DOHH2 (cell line): ENCODE results near the gene ELK4.

Experiments used
- H3F3A ChIP-seq: fragments of 200-600 bp; sonication (generic), shearing (Covaris generic); 2 replicates; pipeline ENCODE4 v1.6.0; 2016; ENCODE audit warnings: antibody characterized with exemption, mild to moderate bottlenecking; ENCODE audit not compliant: control insufficient read depth, insufficient read depth
- H3K27ac ChIP-seq: fragments of 200-600 bp; sonication (generic); 2 replicates; pipeline ENCODE4 v1.5.1; 2014; ENCODE audit warnings: low read depth, mild to moderate bottlenecking, low read length, moderate library complexity
- H3K27me3 ChIP-seq: fragments of 200-600 bp; sonication (generic); 2 replicates; pipeline ENCODE4 v1.6.1; 2014; ENCODE audit warnings: mild to moderate bottlenecking, low read length, mixed read lengths; ENCODE audit not compliant: control insufficient read depth
- H3K36me3 ChIP-seq: fragments of 200-600 bp; sonication (generic); 2 replicates; pipeline ENCODE4 v1.6.1; 2014; ENCODE audit warnings: mild to moderate bottlenecking, low read length, moderate library complexity, mixed read lengths; ENCODE audit not compliant: control insufficient read depth
- H3K4me1 ChIP-seq: fragments of 200-600 bp; sonication (generic); 2 replicates; pipeline ENCODE4 v1.6.1; 2014; ENCODE audit warnings: mild to moderate bottlenecking, low read length, mixed read lengths; ENCODE audit not compliant: control insufficient read depth
- H3K4me2 ChIP-seq: fragments of 200-600 bp; sonication (generic); 2 replicates; pipeline ENCODE4 v1.6.0; 2014; ENCODE audit warnings: mild to moderate bottlenecking, low read length, moderate library complexity
- H3K4me3 ChIP-seq: fragments of 200-600 bp; sonication (generic); 2 replicates; pipeline ENCODE4 v1.5.1; 2014; ENCODE audit warnings: mild to moderate bottlenecking, low read length, mixed read lengths
- H3K79me2 ChIP-seq: fragments of 200-600 bp; sonication (generic); 2 replicates; pipeline ENCODE4 v1.6.1; 2014; ENCODE audit warnings: mild to moderate bottlenecking, low read length, mixed read lengths; ENCODE audit not compliant: control insufficient read depth
- H3K9me2 ChIP-seq: fragments of 200-600 bp; sonication (generic); replicated peaks from 2 replicates; pipeline ENCODE4 v1.6.1; 2014; ENCODE audit warnings: mild to moderate bottlenecking, low read length, mixed read lengths; ENCODE audit not compliant: control insufficient read depth
- H3K9me3 ChIP-seq: fragments of 200-600 bp; sonication (generic); 2 replicates; pipeline ENCODE4 v1.6.1; 2014; ENCODE audit warnings: antibody characterized with exemption, low read length, mixed read lengths; ENCODE audit not compliant: control insufficient read depth, insufficient read depth
- H4K20me1 ChIP-seq: fragments of 200-600 bp; sonication (generic); 2 replicates; pipeline ENCODE4 v1.6.0; 2014; ENCODE audit warnings: low read depth, mild to moderate bottlenecking, antibody characterized with exemption, low read length, moderate library complexity; ENCODE audit not compliant: control insufficient read depth, insufficient read depth
- EZH2phosphoT487 ChIP-seq: fragments of 200-600 bp; sonication (generic); IDR thresholded peaks from 2 replicates; pipeline ENCODE4 v1.6.1; 2017; ENCODE audit warnings: borderline replicate concordance, mild to moderate bottlenecking, antibody characterized with exemption, low read length, moderate library complexity, mixed read lengths
- TF ChIP-seq, protein P1 (sequence below): fragments of 200-600 bp; sonication (generic); IDR thresholded peaks from one replicate; pipeline ENCODE4 v1.5.1; 2014; ENCODE audit warnings: antibody characterized with exemption, mild to moderate bottlenecking, low read depth, low read length; ENCODE audit not compliant: poor library complexity, severe bottlenecking

The ELK4 gene

DNA sequence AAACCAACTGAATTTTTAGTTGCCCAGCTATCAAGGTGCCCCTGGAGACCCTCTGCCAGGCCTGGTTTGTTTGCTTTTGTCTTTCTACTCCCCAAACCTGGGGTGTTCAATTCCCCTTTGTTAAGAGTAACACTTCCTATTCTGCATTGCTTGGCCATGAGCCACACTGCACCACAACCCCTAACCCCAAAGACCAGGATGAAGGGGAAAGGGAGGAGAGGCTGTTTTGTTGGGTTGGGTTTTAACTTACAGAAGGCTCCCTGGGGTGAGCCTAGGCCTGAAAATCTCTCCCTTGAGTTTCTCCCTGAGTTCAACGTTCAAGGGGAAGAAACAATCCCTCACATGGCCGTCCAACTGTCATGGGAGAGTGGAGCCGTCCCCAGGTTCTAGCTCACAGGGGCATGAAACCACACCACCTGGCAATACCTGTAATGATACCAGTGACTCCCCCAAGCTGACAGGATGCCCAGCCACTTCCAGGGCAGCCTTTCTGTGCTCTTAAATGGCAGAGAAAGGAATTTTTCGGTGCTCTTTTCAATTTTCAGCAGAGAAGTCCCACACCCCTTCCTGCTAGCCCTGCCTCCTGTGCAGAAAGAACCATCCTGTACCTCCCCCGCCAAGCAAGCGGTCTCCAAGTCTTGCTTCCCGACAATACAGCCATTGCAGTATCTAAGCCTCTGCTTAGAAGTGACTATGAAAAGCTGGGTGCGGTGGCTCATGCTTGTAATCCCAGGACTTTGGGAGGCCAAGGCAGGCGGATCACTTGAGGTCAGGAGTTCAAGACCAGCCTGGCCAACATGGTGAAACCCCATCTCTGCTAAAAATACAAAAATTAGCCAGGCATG, 33.6 kb upstream of the ELK4 start:
- Histone ChIP-seq H3F3A (no peaks in the 10 kb centered on the region; the same call in 1 of the 2 replicates), H3K36me3 (no peaks in the 10 kb centered on the region), H3K9me3 (no peaks in the 10 kb centered on the region), H3K4me2 (peak overlapping the region; percentile 57), H3K79me2 (no peaks in the 10 kb centered on the region), H4K20me1 (no peaks in the 10 kb centered on the region), H3K27ac (peak overlapping the region; percentile 45), H3K4me3 (peak overlapping the region; percentile 24), H3K4me1 (peaks cover 54% of the 10 kb centered on the region), H3K9me2 (no peaks in the 10 kb centered on the region), H3K27me3 (no peaks in the 10 kb centered on the region)
- TF ChIP-seq, protein P1, sequence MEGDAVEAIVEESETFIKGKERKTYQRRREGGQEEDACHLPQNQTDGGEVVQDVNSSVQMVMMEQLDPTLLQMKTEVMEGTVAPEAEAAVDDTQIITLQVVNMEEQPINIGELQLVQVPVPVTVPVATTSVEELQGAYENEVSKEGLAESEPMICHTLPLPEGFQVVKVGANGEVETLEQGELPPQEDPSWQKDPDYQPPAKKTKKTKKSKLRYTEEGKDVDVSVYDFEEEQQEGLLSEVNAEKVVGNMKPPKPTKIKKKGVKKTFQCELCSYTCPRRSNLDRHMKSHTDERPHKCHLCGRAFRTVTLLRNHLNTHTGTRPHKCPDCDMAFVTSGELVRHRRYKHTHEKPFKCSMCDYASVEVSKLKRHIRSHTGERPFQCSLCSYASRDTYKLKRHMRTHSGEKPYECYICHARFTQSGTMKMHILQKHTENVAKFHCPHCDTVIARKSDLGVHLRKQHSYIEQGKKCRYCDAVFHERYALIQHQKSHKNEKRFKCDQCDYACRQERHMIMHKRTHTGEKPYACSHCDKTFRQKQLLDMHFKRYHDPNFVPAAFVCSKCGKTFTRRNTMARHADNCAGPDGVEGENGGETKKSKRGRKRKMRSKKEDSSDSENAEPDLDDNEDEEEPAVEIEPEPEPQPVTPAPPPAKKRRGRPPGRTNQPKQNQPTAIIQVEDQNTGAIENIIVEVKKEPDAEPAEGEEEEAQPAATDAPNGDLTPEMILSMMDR: no peak
- TF ChIP-seq EZH2phosphoT487: no peak

- no peak overlapping the region for H3K4me3 ChIP-seq
- no peaks in the 10 kb centered on the region for H3K9me3 ChIP-seq
- no peaks in the 10 kb centered on the region for H3K36me3 ChIP-seq
- no peaks in the 10 kb centered on the region for H3K79me2 ChIP-seq
- no peaks in the 10 kb centered on the region for H3K27me3 ChIP-seq
- H3K27ac ChIP-seq: no peak overlapping the region
- H3K4me1 ChIP-seq: peaks cover 50% of the 10 kb centered on the region
- no peak for TF ChIP-seq EZH2phosphoT487
- TF ChIP-seq, protein P1: no peak
- H4K20me1 ChIP-seq: no peaks in the 10 kb centered on the region
- no peaks in the 10 kb centered on the region; the same call in 1 of the 2 replicates for H3F3A ChIP-seq
- H3K9me2 ChIP-seq: no peaks in the 10 kb centered on the region
- peak overlapping the region; percentile 57 for H3K4me2 ChIP-seq
Measured at GRCh38 chr1:205664399-205665017, 32.7 kb upstream of the ELK4 start.

DNA sequence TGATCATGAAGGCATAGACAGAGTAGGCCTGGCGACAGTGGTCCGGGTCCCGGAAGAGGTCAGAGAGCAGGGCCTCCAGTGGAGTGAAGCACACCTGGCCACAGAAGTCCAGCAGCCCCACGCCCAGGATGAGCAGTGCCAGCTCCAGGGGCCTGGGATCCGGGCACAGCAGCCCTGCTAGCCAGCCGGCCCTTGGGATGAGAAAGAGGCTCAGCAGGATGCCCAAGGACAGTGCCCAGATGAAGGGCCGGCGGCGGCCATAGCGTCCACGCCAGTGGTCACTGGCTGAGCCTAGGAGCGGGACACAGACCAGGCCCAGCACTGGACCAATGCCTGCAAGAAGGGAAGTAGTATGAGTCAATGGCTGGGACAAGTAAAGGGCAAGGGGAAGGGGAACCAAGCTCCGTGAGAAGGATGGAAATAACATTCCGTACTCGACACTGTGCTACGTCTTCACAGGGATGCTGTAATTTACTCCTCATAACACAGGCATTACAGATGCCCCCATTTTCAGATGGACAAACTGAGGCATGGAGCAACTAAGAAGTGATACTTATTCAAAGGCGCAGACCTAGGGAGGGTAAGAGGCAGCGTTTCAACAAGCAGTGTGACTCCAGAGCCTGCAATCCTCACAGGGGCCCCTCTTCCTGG, 31.6 kb upstream of the ELK4 start:
- Histone ChIP-seq H4K20me1 (no peaks in the 10 kb centered on the region), H3K9me2 (no peaks in the 10 kb centered on the region), H3K27me3 (no peaks in the 10 kb centered on the region), H3K36me3 (no peaks in the 10 kb centered on the region), H3K9me3 (no peaks in the 10 kb centered on the region), H3K4me2 (no peak overlapping the region), H3K27ac (no peak overlapping the region), H3F3A (no peaks in the 10 kb centered on the region; the same call in 1 of the 2 replicates), H3K79me2 (no peaks in the 10 kb centered on the region), H3K4me1 (peaks cover 43% of the 10 kb centered on the region), H3K4me3 (no peak overlapping the region)
- TF ChIP-seq, protein P1: no peak
- TF ChIP-seq EZH2phosphoT487: no peak
